ENCODE data around the gene PHF2.

- TF ChIP-seq, protein P1, sequence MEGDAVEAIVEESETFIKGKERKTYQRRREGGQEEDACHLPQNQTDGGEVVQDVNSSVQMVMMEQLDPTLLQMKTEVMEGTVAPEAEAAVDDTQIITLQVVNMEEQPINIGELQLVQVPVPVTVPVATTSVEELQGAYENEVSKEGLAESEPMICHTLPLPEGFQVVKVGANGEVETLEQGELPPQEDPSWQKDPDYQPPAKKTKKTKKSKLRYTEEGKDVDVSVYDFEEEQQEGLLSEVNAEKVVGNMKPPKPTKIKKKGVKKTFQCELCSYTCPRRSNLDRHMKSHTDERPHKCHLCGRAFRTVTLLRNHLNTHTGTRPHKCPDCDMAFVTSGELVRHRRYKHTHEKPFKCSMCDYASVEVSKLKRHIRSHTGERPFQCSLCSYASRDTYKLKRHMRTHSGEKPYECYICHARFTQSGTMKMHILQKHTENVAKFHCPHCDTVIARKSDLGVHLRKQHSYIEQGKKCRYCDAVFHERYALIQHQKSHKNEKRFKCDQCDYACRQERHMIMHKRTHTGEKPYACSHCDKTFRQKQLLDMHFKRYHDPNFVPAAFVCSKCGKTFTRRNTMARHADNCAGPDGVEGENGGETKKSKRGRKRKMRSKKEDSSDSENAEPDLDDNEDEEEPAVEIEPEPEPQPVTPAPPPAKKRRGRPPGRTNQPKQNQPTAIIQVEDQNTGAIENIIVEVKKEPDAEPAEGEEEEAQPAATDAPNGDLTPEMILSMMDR (IDR thresholded peaks at IDR 0.05), result no peak
- TF ChIP-seq POLR2A (IDR thresholded peaks at IDR 0.05) (no peak), POLR2AphosphoS5 (IDR thresholded peaks at IDR 0.05; ENCODE audit: insufficient read depth in 1 of 2, low read depth in 1 of 2) (no peak)
Observed at GRCh38 chr9:93662016-93662638, 85.7 kb downstream of the PHF2 start.

All from vagina (tissue), 2 donors.